H4 (cell line): Measurements from ENCODE around the gene GPATCH2. TPM values are rescaled to one million over a fixed set of nuclear protein-coding genes. Genes with fewer than 3 reads are reported as not detected.
"Not testable (repeated sequence)": the region's sequence is repeated elsewhere in the genome, so short reads cannot be mapped to it uniquely, and the experiment has no call there.

Experiments
- DNase-seq: peaks from one replicate; pipeline ENCODE4 v3.0.0-alpha.2; 2015; ENCODE audit warnings: low spot score
- total RNA-seq: library from RNA; depleted of rRNA; stranded (reverse); fragments of >200 nt; shearing (Covaris generic); gene quantifications from 2 replicates; pipeline ENCODE4 v1.2.3, GENCODE V29; 2014

GPATCH2 gene
- total RNA-seq, 1 experiment from 2014 or later = 9.9 TPM

DNA sequence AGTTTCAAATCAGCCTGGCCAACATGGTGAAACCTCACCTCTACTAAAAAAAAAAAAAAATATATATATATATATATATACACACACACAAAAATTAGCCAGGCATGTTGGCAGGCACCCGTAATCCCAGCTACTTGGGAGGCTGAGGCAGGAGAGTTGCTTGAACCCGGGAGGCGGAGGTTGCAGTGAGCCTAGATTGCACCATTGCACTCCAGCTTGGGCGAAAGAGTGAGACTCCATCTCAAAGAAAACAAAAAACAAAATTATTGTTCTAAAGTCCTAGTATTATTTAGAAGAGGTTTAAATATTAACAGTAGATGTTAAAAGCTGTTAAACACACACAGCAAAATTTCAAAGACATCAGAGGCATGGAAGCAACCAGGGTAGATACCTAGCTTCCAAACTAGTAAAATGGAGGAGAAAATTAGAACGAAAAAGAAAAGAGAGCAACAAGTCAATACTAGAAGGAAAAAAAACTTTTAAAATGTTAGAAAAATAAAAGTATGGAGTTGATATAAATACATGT, 46.5 kb downstream of the GPATCH2 start:
- DNase-seq = not testable (repeated sequence)

DNA sequence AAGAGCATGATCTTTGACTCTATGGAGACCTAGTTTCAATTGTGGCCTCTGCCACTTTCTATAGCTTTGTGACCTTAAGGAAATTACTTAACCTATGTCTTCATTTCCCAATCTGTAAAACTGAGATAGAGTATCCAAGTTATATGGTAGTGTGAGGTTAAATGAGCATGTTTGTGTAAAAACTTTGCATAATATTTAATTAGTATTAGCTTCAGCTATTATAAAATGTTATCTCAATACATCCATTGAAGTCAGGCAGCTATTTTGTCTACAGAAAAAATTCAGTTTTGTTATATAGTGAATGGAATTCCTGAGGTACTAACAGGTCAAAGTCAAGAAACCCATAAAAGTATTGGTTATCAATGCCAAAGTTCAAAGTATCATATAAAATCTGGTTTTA, 53.6 kb downstream of the GPATCH2 start:
- no peak for DNase-seq

DNA sequence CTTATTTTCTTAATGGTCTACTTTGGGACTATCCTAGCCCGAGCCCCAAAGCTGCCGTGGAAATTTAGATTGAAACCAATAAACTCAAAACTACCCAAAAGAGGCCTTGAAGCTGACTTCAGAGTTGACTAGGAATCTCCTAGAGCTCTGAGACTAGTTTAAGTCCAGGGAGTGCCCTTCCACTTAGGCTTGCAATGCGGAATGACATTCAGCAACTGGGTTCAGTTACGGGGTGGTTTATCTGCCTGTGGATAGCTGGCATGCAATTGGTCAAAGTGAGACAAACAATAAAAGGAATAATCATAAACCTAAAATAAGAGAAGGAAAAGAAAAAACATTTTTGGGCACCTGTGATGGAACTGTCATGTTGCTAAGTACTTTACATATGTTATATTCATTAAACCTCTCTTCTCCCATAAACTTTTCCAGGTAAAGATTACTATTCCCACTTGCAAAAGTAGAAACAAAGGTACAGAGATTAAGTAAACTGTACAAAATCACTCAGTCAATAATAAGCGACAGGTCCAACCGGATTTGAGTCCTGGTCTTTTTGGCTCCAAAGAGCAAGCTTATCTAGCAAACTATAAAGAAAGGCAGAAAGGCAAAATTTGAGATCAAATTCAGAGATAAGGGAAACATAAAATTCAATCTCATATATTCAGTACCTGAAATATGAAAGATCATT, 56.5 kb downstream of the GPATCH2 start:
- no peak for DNase-seq

DNA sequence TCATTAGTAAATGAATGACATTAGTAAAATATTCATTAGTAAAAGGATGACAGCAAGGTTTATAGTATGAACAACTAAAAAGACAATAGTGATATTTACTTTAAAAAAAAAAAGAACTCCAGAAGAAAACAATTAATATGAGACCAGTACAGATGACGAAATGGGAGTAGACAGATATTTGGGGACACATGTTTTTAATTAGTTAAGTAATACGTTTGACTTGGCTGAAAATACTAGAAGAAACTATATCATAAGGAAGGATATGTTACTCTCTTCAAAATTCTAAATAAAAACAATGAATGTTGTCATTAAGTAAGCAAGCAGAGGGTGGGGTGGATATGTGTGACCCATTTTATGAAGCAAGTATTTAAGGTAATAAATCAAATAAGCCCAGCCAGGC, 61.9 kb downstream of the GPATCH2 start:
- no peak for DNase-seq

DNA sequence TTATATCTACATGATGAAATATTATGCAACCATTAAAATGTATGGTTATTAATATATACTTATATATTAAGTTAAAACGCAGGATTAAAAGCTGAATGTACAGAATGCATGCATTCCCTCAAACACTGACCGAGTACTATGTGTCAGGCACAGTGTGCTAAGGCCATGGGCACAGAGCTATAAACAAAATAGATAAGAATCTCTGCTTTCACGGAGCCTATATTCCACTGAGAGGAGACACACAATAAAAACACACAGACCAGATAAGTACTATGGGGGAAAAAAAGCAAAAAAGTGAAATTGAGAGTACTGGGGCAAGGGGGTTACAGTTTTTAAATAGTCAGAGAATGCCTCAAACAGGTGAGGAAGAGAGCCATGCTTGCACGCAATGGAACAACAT, 62.7 kb downstream of the GPATCH2 start:
- DNase-seq = no peak

DNA sequence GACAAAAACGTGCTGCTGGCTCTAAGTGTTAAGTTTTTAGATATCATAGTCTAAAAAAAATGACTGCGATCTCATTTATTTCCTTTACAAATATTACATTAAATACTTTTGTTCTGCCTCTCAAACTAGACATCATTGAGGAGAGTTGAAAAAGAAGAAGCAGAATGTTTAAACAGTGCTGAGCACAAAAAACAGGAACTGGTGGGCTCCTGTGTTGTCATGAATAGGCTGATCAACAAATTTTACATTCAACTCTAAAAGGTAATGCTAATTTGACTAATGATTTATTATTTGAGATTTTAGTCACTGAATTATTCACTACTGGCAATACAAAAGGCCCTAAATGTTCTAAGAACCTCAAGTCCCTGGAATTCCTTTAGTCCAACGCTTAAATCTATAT, 66.1 kb downstream of the GPATCH2 start:
- DNase-seq = no peak

DNA sequence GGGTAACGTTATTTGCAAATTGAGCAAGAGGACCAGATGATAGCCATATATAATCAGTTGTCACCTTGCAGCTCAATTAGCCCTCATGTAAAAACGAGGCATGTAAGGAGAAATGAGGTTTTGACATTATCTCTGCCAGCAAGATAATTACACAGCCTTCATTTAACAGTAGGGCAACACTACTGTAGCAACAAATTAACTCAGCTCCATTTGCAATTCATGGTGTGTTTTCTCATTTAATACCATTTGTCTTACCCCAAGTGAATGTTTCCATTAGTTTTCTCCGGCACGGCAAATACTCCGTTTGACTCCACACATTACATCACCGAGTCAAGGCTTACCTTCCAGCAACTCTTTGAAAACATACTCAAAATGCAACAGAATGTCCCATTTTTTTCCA, 66.7 kb downstream of the GPATCH2 start:
- DNase-seq = no peak

DNA sequence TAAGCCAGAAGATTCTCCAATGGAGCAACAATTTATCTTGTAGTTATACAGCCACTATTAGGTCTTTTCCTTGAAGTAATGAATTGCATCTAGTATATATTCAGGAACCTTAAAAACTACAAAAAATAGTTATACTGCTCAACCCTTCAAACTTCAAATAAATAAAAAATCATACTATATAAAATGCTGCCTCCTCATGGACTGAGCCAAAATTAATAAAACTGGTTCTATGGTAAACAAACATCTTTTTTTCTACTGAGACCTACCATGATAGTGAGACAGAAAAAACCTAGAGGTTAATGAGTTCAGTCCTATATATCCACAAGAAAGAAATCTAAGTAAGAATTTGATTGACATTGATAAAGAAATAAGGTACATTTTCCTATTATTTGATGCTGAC, 67.7 kb downstream of the GPATCH2 start:
- no peak for DNase-seq

DNA sequence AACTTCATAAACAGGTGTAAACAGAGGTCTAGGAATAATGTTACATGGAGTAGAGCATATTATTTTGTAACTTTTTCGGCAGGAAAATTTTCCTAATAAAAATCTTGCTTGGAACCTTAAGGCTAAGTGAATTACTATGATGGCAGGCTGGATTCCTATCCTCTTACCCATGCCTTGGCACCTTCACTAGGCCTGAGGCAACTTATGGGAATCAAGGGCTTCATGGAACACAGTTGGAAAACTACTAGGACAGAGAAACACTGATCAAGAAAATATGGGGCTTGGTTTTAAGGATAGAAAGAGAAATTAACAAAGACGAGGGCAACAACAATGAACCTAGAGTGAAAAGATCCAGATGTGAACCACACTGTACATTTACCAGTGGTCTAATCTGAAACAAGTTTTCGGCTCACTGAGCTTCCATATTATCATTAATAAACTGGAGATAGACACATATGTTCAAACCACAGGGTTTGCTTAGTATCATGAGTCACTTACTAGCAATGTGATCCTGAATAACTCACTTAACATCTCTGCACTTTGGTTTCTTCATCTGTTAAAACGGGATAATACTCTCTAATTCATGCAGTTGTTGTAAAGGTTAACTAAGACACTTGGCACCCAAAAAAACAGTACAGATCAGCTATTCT, 68.5 kb downstream of the GPATCH2 start:
- DNase-seq = peak; percentile 30

DNA sequence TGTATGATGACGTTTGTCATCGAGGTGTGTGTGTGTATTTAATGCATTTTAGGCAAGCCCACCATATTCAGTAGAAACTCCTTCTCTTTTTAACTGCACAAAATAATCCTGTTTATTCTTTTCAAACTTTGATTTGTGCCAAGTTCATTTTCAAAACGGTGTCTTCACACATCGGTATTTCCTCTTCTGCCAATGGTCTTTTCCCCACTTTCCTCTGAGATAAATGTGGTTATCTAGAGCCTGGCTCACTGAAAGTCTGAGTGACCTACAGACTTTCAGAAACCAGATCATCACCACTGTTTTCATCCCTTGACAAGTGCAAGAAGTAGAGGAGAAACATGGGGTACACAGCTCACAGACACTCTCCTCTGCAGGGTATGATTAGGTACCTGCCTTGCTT, 69.4 kb downstream of the GPATCH2 start:
- DNase-seq = no peak

DNA sequence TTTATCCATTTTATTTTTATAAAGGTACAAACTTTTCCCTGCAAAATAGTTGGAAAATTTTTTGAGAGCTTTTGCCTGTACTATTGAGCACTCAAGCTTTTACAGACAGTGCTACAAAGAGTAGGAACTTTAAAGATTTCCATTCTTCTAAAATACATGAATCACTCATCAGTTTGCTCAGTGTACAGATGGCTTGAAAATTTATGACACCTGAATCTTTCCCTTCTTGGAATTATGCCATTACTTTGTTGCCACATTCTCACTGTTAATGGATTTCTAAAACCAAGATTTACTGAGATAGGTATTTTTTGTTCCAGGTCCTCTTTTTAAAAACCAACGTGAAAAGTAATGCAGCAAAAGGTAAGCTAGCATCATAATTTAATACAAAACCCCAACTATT, 76.0 kb downstream of the GPATCH2 start:
- DNase-seq = no peak

DNA sequence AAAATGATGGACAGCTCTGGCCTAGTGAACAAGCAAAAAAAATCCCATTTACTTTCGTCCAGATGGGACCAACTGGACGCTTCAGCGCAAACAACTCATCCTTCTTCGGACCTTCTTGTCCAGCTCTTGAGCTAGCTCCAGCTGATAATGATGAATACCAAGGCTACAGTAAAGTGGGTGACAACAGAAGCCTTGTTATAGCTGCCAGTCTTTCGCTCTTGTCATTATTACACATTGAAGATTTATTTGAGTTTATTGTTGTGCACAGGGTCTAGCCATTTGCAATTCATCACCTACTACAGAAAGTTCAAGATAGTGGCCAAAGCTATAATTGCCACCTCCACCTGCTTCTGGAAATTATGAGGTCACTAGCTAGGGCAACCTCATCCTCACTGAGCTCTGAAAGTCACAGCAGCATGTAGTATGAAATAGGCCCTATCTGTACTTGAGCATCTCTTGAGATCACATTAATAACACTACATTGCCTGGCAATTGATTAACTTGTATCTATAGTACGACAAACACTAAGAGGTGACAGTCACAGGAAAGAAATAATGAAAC, 76.9 kb downstream of the GPATCH2 start:
- DNase-seq = no peak

DNA sequence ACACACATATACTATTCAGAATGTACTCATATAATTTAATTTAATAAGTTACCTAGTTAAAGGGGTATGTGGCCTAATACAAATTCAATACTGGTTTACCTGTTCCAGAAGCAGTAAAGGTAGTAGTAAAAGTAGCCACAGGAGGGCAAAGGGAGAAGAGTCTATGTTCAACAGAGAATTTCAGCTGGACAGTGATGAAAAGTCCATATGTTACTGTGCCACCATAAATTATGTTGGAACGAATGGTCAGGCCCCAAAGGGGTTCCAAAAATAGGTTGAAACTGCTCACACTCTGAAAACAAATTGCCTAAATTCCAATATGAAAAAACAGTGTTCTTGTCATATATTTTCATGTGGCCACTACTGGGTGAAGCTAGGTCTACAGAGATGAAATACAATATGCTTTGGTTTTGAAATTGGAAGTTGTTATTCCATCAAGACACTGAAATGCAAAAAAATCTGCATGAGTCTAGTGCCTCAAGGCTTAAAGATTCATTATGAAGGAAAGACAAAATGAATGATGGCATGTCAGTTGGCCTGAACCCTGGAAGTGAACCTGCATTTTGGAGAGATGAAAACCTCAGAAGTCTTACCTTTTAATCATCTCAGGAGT, 78.4 kb downstream of the GPATCH2 start:
- no peak for DNase-seq

DNA sequence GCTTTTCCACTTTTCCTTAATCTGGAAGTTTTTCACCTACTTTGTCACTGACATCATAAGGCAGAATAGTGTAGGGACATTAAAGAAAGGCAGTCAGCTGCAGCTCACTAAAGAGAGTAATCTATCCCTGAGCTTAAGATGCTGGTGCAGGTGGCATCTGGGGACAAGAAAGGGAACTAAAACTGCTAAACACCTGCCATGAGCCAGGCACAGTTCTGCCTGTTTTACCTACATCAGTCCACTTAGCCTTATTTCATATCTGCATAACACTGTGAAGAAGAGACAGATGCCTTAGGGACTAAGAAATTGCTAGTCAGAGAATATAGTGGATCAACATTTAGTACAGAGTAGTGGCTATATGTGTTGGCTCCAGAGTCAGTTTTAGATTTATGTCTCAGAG, 88.1 kb downstream of the GPATCH2 start:
- DNase-seq = no peak

DNA sequence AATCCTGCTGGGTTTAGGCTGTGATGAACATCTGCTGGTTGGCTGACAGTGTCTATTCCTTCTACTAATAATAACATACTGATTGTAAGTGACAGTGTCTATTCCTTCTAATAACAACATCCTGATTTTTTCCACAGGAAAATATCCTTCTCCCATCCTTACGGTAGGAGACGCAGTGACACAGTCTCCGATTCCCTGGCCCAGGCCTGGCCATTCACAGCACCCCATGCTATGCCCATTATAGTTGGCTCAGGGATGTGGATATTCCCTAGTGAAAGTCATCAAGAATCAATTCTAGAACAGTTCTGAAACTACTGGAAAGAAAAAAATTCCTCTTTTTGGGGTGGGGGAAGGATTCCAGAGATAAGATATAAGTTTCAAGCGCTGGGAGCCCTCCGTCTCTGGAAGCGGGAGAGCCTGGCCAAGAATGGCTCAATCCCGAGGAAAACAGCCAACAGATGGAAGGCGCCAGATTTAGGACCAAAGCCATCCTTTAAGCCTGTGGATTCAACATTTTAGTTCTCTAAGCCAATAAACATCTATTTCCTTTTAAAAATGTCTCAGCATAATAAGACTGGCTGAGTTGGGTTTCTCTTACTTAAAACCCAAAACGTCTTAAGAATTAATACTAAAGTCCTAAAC, 88.6 kb downstream of the GPATCH2 start:
- no peak for DNase-seq

DNA sequence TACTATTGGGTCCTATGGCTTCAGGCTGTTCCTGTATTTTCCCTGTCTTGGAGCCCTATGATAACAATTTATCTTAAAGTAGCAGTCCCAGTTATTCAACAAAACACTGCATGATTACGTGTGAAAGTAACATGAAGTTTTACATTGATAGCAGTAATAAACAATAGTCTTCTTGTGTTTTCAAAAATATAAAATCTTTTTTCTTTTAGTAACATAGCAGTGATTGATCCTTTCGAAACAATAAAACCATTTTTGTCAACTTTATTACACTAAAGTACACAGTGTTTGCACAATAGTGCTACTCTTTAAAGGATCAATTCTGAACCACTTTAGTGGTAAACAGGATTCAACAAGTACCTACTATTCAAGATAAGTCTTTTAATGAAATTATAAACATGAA, 90.6 kb downstream of the GPATCH2 start:
- DNase-seq = no peak

DNA sequence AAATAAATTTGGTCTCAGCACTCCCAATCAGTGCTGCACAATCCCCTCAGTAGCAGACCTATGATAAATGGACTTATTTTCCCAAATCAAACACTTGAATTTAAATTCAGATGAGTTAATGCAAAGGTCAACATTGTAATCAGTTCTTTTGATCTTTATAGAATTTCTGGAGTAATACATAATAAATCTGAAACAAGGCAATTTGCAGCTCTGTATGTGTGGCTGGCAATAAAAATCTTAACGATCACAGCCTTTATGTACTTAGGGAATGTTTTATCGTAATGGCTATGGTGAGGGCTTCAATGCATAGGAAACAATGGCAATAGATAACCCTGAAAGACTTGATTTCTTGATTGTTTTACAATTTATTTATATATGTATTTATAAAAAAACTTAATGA, 91.4 kb downstream of the GPATCH2 start:
- no peak for DNase-seq

DNA sequence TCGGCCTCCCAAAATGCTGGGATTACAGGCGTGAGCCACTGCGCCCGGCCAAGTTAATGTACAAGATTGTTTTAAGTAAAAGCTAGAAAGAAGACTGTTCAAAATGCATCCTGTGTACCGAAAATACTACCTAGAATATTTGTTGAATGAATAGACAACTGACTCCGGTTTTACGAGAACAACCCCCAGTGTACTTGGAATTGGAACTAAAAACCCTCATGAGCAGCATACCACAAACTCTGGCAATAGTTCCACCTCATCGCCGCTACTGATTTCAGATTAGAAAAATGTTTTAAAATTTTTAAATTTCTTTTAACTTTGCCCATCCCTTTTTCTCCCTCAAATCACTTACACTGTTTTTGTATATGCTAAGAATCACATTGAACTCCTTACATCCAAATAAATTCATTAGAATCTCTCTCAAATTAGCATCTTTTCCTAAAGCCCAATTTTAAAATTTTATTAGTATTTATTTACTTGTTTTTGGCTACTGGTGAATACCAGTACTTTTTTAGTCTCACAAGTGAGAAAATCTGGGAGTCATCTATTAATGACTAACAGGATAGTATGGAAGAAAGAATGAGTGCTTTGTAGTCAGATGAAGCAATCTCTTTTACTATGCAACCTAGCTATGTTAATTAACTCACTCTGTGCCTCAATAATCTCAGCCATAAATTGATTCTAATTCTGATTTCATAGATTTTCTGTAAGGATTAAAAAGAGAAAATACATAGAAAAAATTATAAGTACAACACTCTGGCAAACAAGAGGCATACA, 95.1 kb downstream of the GPATCH2 start:
- no peak for DNase-seq

DNA sequence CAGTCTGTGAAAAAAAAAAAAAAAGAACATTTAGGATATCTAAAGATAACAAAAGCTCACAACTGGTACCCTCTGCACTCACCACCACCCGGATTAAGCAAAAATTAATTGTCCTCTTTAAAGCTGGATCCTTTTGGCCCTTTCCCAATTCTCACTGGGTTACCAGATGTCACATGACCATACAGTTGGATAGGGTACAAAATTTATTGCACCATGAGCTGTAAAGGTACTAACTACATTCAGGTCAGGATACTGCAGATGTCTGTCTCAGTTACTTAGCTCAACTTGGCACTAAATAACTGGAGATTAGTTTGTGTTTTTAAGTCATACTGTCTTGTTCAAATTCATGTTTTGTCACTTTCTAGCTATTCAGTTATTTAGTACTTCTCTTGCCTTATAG, 96.3 kb downstream of the GPATCH2 start:
- no peak for DNase-seq

DNA sequence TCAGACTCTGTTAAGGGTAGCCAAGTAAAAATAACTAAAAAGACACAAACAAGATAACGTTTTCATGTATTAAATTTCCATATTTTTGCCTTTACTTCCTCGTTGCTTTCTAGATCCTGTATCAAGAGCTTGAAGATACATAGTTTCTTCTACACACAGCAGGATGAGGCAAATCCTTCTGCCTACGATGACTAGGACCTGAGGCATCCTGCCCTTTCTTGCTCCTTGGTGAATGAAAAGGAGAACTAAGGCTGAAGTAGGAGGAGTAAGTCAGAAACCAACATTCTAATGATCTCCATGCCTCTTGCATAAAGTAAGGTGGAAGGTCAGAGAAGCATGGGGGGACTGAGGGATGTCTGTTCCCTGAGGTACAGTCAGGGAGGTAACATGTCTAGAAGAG, 102.6 kb downstream of the GPATCH2 start:
- DNase-seq = no peak

DNA sequence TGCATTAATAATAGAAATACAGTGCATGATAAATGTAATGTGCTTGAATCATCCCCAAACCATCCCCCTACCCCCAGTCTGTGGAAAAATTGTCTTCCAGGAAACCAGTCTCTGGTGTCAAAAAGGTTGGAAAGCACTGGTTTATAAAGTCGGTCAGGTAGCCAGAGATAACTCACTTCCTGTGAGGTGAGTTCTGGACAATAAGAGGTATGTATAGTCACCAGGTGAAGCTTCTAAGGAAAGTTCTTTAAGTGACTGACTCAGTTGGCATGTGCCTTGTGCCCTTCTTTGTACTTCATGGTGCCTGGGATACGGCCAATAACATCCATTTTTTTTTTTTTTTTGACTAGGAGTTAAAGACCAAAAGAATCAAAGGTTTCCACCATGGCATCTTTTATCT, 103.7 kb downstream of the GPATCH2 start:
- DNase-seq = no peak

DNA sequence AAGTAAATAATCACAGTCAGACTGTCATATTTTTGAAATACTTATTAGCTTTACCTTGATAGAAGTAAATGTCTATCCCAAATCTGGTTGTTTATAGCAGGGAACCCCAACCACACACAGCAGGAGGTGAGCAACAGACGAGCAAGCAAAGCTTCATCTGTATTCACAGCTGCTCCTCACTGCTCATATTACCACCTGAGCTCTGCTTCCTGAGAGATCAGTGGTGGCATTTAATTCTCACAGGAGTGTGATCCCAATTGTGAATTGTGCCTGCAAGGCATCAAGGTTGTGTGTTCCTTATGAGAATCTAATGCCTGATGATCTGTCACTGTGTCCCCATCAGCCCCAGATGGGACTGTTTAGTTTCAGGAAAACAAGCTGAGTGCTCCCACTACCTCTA, 104.3 kb downstream of the GPATCH2 start:
- DNase-seq = no peak
